Suppressor macrophage (primary cell): Measurements from ENCODE around the gene ZSCAN21.

ENCODE experiments used
- DNase-seq, 4 experiments: peaks; one replicate each; pipeline ENCODE4 v3.0.0-alpha.2; 2020 to 2022

ZSCAN21 gene

DNA sequence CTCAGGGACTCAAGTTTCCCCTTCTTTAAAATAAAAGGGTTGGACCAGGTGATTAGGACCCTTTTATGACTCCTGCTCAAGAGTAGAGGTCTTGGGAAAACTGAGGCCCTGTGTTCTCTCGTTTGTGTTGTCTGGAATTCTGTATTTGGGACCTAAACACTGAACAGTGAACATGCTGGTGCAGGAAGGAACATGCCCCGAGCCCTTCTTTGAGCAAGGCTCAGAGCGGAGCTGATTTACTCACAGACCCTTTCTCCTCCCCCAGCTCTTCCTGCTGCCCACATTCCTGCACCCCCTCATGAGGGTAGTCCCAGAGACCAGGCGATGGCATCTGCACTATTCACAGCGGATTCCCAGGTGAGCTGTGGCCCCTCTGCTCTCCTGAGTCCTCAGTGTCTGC is 20.0 kb upstream of the ZSCAN21 start:
- DNase-seq, result no peak

GRCh38 chr7:100033526-100033925 is 16.0 kb upstream of the ZSCAN21 start:
- no peak for DNase-seq

DNA sequence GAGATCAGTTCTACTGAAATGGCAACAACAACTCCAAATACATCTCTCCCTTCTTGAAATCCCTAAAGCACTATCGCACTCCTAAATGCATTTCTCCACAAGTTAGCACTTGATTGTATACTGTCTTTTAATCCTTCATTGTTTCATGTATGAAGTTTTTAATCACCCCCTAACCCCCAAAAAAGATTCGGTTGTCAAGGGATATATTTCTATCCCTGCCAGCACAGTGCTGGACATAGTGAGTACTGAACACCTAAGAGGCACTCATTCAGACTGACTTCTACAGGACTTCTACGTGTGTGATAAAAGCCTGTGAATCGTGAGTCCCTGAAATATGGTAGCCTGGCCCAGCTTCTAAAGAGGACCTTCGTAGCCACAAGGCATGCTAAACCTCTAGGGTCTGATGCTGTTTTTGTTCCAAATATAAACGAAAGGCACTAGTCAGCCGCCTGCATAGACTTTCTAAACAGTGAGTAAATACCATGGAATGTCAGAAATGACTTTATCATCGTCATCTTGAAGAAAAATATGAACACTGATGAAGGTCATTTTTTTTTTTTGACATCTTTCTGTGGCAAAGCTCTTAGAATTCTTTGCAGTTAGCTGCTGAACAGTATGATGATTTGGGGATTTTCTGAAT is 14.6 kb upstream of the ZSCAN21 start:
- DNase-seq, result no peak

DNA sequence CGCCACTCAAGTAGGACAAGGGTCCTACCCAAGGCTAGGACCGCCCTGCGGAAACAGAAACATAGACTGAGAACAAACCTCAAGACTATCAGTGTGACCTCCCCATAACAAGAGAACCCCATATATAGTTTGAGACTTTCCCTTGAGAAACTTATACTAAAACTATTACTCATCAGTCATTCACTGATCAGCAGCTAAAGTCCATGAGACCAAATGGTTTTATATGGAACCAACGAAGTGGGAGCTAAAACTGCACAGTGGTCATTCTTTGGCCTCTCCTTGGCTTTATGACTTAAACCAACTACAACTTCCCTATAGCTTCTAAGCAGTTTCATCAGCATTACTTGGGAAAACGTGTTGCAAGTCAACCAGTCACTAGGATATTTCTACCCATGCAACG is 13.7 kb upstream of the ZSCAN21 start:
- DNase-seq, result peak; percentile 4 to 41 (median 14)

DNA sequence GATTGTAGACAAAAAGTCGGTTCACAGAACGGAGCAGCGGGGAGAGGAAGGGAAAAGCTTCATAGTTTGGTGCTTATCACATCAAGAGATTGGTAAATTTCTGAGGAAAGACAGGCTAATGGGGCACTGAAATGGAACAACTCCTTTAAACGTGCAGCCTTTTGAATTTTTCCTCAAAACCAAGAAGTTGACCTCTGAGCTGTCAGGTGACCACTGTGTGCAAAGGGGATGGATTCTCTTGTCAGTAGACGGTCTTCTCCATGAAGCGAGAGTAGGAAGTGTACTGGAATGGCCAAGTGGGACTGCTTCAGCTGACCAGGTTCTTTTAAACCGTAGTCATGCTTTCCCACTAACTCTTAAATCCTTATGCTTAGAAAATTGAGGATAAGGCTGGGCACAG is 11.2 kb upstream of the ZSCAN21 start:
- no peak for DNase-seq

DNA sequence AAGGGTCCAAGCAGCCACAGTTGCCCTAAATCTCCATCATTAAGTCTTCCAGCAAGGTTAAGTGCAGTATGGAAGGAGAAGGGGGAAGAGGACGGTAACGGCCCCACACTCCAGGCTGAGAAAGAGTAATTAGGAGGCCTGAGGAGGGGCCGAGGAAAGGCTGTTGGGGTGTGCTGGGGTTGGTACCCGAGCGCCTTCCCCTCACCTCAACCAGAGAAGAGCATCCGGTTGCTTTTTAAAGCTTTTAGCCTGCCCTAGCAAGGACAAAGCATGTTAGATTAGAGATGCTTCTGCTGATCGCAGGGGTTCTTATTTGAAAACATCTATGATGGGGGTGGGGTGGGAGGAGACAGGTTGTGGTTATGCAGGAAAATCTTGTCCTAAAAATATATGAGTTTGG is 9.0 kb upstream of the ZSCAN21 start:
- no peak for DNase-seq

GRCh38 chr7:100044718-100045117 is 4.9 kb upstream of the ZSCAN21 start:
- DNase-seq, result peak; percentile 50 to 73 (median 69)

DNA sequence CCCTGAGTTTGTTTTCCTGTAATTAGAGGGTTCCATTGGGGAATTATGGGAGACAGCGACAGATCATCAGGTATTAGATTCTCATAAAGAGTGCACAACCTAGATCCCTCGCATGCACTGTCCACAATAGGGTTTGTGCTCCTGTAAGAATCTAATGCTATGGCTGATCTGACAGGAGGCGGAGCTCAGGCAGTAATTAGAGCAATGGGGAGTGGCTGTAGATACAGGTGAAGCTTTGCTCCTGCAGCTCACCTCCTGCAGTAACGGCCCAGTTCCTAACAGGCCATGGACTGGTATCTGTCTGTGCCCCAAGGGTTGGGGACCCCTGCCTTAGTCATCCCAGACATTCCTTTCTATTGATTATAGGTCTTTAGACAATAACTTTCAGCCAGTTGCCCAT is 894 bp upstream of the ZSCAN21 start:
- DNase-seq, result no peak

GRCh38 chr7:100051611-100052010 is 2.0 kb downstream of the ZSCAN21 start:
- no peak for DNase-seq

DNA sequence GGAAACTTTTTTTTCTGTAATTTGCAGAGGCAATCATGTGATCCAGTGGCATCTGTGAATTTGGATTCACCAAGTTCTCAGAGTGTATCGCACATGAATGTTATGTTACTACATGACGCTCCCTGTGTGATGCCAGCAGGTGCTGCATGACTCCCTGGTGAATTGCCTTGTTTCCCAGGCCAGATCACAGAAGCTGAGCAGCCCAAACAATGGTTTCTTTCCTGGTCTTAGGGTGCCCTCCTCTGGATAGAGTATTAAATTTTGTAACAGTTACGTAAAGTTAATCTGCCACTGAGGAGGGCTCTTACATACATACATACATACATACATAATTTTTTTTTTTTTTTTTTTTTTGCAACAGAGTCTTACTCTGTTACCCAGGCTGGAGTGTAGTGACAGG is 3.6 kb downstream of the ZSCAN21 start:
- DNase-seq, result peak; percentile 52 to 66 (median 62)

- no peak for DNase-seq
Measured at GRCh38 chr7:100057006-100057405, 7.4 kb downstream of the ZSCAN21 start.

DNA sequence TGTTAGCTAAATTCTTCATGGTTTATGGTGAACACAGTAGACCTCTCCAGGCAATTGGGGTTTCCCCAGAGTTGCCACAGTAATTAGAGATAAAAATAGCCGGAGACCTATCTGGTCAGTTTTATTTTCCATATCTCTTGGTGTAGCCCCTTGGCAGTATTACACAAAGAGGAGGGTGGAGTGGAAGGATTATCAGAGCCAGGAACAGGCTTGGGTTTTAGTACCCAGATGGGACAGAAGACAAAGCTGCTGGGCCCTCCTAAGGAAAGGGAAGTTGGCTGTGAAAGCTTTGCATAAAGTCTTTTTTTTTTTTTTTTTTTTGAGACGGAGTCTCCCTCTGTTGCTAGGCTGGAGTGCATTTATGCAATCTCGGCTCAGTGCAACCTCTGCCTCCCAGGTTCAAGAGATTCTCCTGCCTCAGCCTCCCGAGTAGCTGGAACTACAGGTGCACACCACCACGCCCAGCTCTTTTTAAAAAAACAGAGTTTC is 9.7 kb downstream of the ZSCAN21 start:
- DNase-seq, result no peak

DNA sequence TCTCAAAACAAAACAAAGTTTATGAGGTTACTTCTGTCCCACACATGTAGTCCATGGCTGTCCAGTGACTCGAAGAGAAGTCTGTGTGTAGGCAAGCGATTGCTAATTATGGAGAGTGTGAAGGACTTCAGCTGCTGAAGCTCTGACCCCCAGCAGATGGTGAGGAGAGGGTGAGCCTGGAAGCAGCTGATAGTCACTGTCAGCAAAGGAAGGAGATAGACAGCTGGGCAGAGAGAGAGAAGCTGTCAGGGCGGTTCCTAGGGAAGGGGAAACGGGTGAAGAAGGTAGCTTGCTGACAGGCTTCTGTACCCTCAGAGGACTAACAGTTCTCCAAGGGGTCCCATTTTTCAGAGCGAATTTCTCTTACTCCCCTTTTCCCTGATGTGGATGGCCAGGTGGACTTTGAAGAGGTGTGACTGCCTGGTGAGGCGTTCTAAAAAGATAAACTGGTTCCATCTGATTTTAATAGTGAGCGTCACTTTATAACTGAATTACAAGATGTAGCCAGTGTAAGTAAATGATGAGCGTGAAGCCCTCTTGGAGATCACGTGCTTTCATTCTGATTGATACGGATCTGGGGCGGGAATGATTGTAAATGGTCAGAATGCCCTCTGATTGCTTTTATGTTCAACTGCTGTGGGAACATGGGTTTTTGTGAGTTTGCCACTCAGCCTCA is 12.1 kb downstream of the ZSCAN21 start:
- DNase-seq, result no peak

DNA sequence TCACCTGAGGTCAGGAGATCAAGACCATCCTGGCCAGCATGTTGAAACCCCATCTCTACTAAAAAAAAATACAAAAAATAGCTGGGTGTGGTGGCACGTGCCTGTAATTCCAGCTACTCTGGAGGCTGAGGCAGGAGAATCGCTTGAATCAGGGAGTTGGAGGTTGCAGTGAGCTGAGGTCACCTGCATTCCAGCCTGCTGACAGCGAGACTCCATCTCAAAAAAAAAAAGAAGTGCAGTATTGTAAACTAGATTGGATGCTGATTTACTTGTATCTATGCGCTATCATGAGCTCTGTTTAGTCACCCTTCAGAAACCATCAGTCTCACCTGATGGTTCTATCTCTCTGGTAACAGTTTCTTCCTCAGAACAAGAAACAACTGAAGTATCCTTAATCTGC is 13.8 kb downstream of the ZSCAN21 start:
- no peak for DNase-seq

GRCh38 chr7:100064162-100064561 is 14.6 kb downstream of the ZSCAN21 start:
- DNase-seq, result no peak

GRCh38 chr7:100065452-100066186 is 16.0 kb downstream of the ZSCAN21 start:
- DNase-seq, result no peak

GRCh38 chr7:100066953-100067352 is 17.4 kb downstream of the ZSCAN21 start:
- DNase-seq, result no peak

DNA sequence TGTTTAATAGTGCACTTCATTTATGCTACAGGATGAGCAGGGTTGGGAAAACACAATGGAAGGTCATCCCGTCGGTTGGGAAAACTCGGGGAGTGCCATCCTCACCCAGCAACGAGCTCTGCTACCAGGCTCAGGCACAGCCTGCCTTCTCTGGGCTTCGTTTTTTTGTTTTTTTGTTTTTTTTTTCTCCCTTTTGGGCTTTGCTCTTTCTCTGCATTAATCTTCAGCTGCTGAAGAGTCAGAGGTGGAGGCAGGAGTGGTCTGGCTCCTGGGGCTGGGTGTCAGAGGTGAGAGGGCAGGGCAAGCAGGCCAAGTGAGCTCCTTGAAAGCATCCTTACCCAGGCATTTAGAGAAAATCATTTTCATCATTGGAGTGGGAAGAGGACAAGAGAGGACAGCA is 20.4 kb downstream of the ZSCAN21 start:
- DNase-seq, result no peak

- DNase-seq, result no peak
Measured at GRCh38 chr7:100071018-100071723, 21.6 kb downstream of the ZSCAN21 start.

- DNase-seq, result no peak
Measured at GRCh38 chr7:100072462-100072861, 22.9 kb downstream of the ZSCAN21 start.

DNA sequence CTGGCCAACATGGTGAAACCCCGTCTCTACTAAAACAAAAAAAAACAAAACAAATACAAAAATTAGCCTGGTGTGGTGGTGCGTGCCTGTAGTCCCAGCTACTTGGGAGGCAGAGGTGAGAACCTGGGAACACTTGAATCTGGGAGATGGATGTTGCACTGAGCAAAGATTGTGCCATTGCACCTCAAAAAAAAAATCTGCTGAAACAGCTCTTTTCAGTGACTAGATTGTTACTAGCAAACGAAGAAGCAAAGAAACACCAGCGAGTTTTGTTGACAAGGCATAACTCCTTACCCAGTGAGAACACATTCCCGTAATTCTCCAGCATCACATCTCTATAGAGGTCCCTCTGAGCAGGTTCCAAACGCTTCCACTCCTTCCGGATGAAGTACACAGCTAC is 25.3 kb downstream of the ZSCAN21 start:
- DNase-seq, result no peak

GRCh38 chr7:100075418-100075817 is 25.8 kb downstream of the ZSCAN21 start:
- no peak for DNase-seq

DNA sequence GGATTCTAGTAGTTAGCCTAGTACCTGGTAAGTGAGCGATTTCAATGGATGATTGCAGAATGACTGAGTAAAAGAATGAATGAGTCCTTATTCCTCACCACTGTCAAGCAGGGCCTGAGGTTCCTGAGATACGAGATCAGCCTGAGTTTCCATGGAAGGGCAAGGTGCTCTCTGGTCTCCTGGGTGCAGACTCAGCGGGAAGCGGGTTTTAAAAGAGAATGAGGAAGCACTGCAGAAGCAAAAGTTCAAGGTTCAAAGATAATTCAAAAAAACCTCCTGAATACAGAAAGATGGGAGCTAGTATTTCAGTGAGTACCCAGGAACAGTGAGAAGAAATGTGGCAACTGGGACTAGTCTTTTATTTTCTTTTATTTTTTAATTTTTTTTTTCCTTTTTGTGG is 27.6 kb downstream of the ZSCAN21 start:
- no peak for DNase-seq
